OCI-LY1 (cell line): Measurements from ENCODE around the gene LDLRAD3.
"Not testable (repeated sequence)": the region's sequence is repeated elsewhere in the genome, so short reads cannot be mapped to it uniquely, and the experiment has no call there.

Experiments
- H2AFZ ChIP-seq: fragments of 200-600 bp; sonication (generic), shearing (Covaris generic); 2 replicates; pipeline ENCODE4 v1.6.0; 2014; ENCODE audit warnings: antibody characterized with exemption, mild to moderate bottlenecking, low read length
- H3F3A ChIP-seq: fragments of 200-600 bp; sonication (generic), shearing (Covaris generic); 2 replicates; pipeline ENCODE4 v1.6.0; 2014; ENCODE audit warnings: mild to moderate bottlenecking, antibody characterized with exemption, low read length, moderate library complexity; ENCODE audit not compliant: insufficient read depth
- H3K27ac ChIP-seq: fragments of 200-600 bp; sonication (generic); 2 replicates; pipeline ENCODE4 v1.5.1; 2014; ENCODE audit warnings: low read length, mixed run types, mild to moderate bottlenecking, low read depth; ENCODE audit not compliant: poor library complexity, severe bottlenecking
- H3K27me3 ChIP-seq: fragments of 200-600 bp; sonication (generic); 2 replicates; pipeline ENCODE4 v1.6.0; 2014; ENCODE audit warnings: antibody characterized with exemption, mild to moderate bottlenecking, low read length, moderate library complexity; ENCODE audit not compliant: insufficient read depth
- H3K36me3 ChIP-seq: fragments of 200-600 bp; sonication (generic); 2 replicates; pipeline ENCODE4 v1.6.1; 2014; ENCODE audit warnings: mild to moderate bottlenecking, antibody characterized with exemption, low read length, moderate library complexity, mixed read lengths; ENCODE audit not compliant: insufficient read depth
- H3K4me1 ChIP-seq: fragments of 200-600 bp; sonication (generic); 2 replicates; pipeline ENCODE4 v1.5.1; 2014; ENCODE audit warnings: mild to moderate bottlenecking, low read length, moderate library complexity; ENCODE audit not compliant: insufficient read depth, severe bottlenecking
- H3K4me2 ChIP-seq: fragments of 200-600 bp; sonication (generic), shearing (Covaris generic); 2 replicates; pipeline ENCODE4 v1.6.1; 2014; ENCODE audit warnings: low read length
- H3K4me3 ChIP-seq: fragments of 200-600 bp; sonication (generic); 2 replicates; pipeline ENCODE4 v1.5.1; 2014; ENCODE audit warnings: low read length, low read depth, mild to moderate bottlenecking, mixed read lengths; ENCODE audit not compliant: poor library complexity, severe bottlenecking
- H3K79me2 ChIP-seq: fragments of 200-600 bp; shearing (Covaris generic); 2 replicates; pipeline ENCODE4 v1.6.1; 2016; ENCODE audit warnings: mixed run types, low read length, mixed read lengths; ENCODE audit not compliant: insufficient read depth
- H3K9ac ChIP-seq: fragments of 200-600 bp; sonication (generic), shearing (Covaris generic); 2 replicates; pipeline ENCODE4 v1.6.1; 2014; ENCODE audit warnings: mild to moderate bottlenecking, low read length, mixed read lengths
- H3K9me2 ChIP-seq: fragments of 200-600 bp; sonication (generic), shearing (Covaris generic); 2 replicates; pipeline ENCODE4 v1.6.1; 2014; ENCODE audit warnings: low read depth, mild to moderate bottlenecking, low read length, mixed read lengths
- H3K9me3 ChIP-seq: fragments of 200-600 bp; shearing (Covaris generic); 2 replicates; pipeline ENCODE4 v1.6.1; 2014; ENCODE audit warnings: low read length, mixed read lengths
- H4K20me1 ChIP-seq: fragments of 200-600 bp; sonication (generic), shearing (Covaris generic); 2 replicates; pipeline ENCODE4 v1.6.0; 2016; ENCODE audit warnings: mild to moderate bottlenecking, low read length; ENCODE audit not compliant: insufficient read depth
- EZH2 ChIP-seq: fragments of 200-600 bp; sonication (generic), shearing (Covaris generic); IDR thresholded peaks from 2 replicates; pipeline ENCODE4 v1.8.0; 2017; ENCODE audit warnings: borderline replicate concordance, mixed run types, mild to moderate bottlenecking, antibody characterized with exemption, low read length, moderate library complexity, mixed read lengths
- TF ChIP-seq, protein P1 (sequence below): fragments of 200-600 bp; sonication (generic), shearing (Covaris generic); IDR thresholded peaks from 2 replicates; pipeline ENCODE4 v1.5.1; 2017; ENCODE audit warnings: mild to moderate bottlenecking, antibody characterized with exemption, low read length, moderate library complexity, mixed read lengths

Gene LDLRAD3

GRCh38 chr11:36012979-36013378, 69.1 kb downstream of the LDLRAD3 start:
- H3F3A ChIP-seq = no peaks in the 10 kb centered on the region
- 0 out of 2 replicates have a peak, but pooled peaks cover 5% of the 10 kb centered on the region for H3K27me3 ChIP-seq
- H3K27ac ChIP-seq = no peak overlapping the region
- TF ChIP-seq, protein P1, sequence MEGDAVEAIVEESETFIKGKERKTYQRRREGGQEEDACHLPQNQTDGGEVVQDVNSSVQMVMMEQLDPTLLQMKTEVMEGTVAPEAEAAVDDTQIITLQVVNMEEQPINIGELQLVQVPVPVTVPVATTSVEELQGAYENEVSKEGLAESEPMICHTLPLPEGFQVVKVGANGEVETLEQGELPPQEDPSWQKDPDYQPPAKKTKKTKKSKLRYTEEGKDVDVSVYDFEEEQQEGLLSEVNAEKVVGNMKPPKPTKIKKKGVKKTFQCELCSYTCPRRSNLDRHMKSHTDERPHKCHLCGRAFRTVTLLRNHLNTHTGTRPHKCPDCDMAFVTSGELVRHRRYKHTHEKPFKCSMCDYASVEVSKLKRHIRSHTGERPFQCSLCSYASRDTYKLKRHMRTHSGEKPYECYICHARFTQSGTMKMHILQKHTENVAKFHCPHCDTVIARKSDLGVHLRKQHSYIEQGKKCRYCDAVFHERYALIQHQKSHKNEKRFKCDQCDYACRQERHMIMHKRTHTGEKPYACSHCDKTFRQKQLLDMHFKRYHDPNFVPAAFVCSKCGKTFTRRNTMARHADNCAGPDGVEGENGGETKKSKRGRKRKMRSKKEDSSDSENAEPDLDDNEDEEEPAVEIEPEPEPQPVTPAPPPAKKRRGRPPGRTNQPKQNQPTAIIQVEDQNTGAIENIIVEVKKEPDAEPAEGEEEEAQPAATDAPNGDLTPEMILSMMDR = no peak
- no peak for TF ChIP-seq EZH2
- H3K9ac ChIP-seq = no peak overlapping the region
- H3K36me3 ChIP-seq = no peaks in the 10 kb centered on the region
- no peak overlapping the region for H2AFZ ChIP-seq
- no peaks in the 10 kb centered on the region for H3K9me3 ChIP-seq
- no peaks in the 10 kb centered on the region for H4K20me1 ChIP-seq
- H3K4me2 ChIP-seq = no peak overlapping the region
- H3K4me3 ChIP-seq = no peak overlapping the region
- no peaks in the 10 kb centered on the region for H3K9me2 ChIP-seq
- no peaks in the 10 kb centered on the region for H3K79me2 ChIP-seq
- H3K4me1 ChIP-seq = no peaks in the 10 kb centered on the region

- H3K4me2 ChIP-seq, H3K4me1 ChIP-seq, H3K27ac ChIP-seq, H3K79me2 ChIP-seq, H2AFZ ChIP-seq, H4K20me1 ChIP-seq, H3K9me2 ChIP-seq, H3K9ac ChIP-seq, H3K9me3 ChIP-seq, H3K27me3 ChIP-seq, H3K4me3 ChIP-seq, H3F3A ChIP-seq, H3K36me3 ChIP-seq: not testable (repeated sequence)
Observed at GRCh38 chr11:36013446-36013845, 69.6 kb downstream of the LDLRAD3 start.

- Histone ChIP-seq H3K9me2 (no peaks in the 10 kb centered on the region), H3K27me3 (0 out of 2 replicates have a peak, but pooled peaks cover 5% of the 10 kb centered on the region), H3K4me3 (no peak overlapping the region), H3K9ac (no peak overlapping the region), H4K20me1 (no peaks in the 10 kb centered on the region), H2AFZ (no peak overlapping the region), H3K9me3 (no peaks in the 10 kb centered on the region), H3K27ac (no peak overlapping the region), H3K4me2 (no peak overlapping the region), H3F3A (no peaks in the 10 kb centered on the region), H3K4me1 (no peaks in the 10 kb centered on the region), H3K79me2 (no peaks in the 10 kb centered on the region), H3K36me3 (no peaks in the 10 kb centered on the region)
- TF ChIP-seq, protein P1 = no peak
- no peak for TF ChIP-seq EZH2
Observed at GRCh38 chr11:36013950-36014897, 70.4 kb downstream of the LDLRAD3 start.
